ENCODE data around the gene CBY1.

GRCh38 chr22:38632528-38632927, 23.9 kb upstream of the CBY1 start:
- no peak for TF ChIP-seq POLR2A (IDR thresholded peaks at IDR 0.05)
- TF ChIP-seq CTCF (IDR thresholded peaks at IDR 0.05): no peak

Measured in esophagus squamous epithelium (tissue), 4 donors.